SKM-1 treated with dmso at 0.1 percent for 144 hours (cell line): ENCODE measurements around the gene RAC2.
"Not testable (repeated sequence)": the region's sequence is repeated elsewhere in the genome, so short reads cannot be mapped to it uniquely, and the experiment has no call there.

Experiments used
- DNase-seq: peaks from one replicate; lab custom pipeline; 2025; ENCODE audit not compliant: unreplicated experiment; lab: John Stamatoyannopoulos, UW

The RAC2 gene

DNA sequence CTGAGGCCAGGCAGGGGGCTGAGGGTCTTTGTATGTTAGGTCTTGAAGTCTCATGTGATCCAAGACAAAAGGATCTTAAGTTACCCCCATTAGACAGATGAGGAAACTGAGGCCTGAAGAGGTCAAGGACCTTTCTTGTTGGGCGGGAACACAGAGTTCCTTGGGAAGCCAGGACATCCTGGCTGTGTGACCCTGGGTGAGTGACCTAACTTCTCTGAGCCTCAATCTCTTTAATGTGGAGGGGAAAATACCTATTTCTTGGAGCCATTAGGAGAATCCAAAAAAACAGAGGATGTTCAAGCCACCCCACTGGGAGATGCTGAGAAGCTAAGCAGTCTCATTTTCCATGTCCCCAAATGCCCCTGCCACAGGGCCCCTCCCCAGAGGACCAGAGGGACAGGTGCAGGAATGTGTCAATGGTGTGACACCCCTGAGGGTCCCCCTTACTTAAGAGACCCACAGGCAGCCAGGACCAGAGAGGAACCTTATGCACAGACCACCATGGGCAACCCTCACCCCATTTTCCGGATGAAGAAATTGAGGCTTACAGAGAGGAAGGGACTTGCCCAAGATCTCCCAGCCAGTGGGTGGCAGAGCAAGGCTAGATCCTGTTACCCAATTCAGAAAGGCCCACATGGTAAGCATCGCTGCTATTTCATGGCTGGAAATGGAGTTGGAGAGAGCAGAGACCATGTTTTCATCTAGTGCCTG, 8.0 kb downstream of the RAC2 start:
- no peak for DNase-seq

- DNase-seq = no peak
Measured at GRCh38 chr22:37234736-37235711, 9.0 kb downstream of the RAC2 start.

GRCh38 chr22:37233751-37234631, 10.1 kb downstream of the RAC2 start:
- DNase-seq = no peak

GRCh38 chr22:37233371-37233750, 10.7 kb downstream of the RAC2 start:
- DNase-seq = not testable (repeated sequence)

DNA sequence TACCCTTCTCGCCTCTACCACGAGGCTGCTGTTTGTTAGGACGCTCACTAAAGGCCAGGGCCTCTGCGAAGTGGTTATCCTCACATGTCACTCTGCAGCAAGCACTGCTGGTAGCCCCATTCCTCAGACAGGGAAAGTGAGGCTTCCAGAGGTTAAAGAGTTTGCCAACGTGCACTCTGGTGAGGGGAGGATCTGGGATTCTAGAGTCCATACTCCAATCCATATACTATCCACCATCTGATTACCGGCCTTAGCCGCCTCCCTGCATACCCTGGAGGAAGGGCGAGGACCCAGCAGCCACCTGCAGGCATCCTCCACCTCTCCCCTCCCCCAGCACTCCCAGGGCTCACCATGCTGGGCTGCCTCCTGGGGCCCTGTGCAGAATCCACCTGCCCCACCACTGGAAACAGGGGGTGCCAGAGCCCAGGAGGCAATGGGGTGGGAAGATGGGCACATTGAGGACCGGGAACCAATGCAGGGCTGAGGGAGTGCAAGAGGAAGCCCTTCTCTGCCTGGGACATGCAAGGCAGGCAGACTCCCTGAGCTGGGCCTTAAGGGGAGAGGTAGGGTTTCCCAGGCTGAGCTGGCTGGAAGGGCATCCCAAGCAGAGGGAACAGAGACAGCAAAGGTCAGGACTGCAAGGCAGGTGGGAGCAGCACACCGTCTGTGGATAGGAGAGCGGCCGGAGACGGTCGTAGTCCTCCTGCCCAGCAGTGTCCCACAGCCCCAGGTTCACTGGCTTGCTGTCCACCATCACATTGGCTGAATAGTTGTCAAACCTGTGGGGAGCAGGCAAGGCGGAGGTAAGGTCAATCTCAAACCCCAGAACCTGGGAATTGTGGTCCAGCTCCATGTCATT, 11.7 kb downstream of the RAC2 start:
- DNase-seq = no peak

DNA sequence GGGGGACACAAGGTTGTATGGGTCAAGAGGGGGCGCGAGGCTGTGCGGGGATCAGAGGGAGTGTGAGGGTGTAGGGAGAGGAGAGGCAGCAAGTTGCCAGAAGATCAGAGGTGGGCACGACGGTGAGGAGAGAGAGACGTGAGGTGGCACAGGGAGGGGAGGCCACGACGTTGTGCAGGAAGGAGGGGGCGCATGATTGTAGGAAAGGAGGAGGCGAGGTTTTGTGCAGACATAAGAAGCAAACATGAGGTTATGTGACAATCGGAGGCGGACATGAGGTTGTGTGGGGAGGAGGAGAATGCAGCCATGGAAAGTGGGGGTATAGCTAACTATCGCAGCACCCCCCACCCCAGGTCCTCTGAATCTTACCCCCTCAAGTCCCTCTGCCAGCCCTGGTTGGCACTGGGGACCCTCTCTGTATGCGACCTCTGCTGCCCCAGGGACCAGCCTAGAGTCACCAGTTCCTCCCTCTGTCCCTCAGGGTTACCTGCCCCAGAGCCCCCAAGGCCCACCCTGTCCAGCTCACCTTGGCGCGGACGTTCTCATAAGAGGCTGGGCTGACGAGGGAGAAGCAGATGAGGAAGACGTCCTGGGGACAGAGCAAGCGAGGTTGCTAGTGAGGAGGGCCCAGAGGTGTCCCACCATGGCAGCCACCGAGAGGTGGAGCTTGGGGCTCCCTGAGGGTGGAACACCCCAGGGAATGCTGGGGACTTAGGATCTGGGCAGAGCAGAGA, 12.5 kb downstream of the RAC2 start:
- no peak for DNase-seq

DNA sequence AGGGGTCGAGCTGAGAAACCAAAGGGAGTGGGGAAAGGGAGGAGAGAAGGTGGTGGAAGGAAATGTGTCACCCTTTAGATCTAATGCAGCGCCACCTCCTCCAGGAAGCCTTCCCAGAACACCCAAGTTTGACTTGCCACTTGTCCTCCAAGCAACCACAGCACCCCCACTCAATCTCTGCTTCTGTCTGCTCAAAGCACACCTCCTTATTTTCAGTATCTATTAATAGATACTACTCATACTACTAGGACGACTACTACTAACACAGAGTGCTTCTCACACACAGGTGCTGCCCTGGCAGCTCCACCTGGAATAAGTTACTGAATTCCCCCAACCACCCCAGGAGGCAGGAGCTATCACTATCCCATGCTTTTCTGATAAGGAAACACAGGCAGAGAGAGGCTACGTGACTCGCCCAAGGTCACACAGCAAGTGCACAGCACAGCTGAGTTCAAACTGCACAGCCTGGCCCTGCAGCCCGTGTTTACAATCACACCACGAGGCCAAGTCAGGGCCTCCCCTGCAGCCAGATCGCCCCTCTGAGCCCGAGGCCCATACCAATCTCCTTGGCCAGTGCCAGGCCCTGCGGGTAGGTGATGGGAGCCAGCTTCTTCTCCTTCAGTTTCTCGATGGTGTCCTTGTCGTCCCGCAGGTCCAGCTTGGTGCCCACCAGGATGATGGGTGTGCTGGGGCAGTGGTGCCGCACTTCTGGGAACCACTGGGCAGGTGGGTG, 13.2 kb downstream of the RAC2 start:
- no peak for DNase-seq

DNA sequence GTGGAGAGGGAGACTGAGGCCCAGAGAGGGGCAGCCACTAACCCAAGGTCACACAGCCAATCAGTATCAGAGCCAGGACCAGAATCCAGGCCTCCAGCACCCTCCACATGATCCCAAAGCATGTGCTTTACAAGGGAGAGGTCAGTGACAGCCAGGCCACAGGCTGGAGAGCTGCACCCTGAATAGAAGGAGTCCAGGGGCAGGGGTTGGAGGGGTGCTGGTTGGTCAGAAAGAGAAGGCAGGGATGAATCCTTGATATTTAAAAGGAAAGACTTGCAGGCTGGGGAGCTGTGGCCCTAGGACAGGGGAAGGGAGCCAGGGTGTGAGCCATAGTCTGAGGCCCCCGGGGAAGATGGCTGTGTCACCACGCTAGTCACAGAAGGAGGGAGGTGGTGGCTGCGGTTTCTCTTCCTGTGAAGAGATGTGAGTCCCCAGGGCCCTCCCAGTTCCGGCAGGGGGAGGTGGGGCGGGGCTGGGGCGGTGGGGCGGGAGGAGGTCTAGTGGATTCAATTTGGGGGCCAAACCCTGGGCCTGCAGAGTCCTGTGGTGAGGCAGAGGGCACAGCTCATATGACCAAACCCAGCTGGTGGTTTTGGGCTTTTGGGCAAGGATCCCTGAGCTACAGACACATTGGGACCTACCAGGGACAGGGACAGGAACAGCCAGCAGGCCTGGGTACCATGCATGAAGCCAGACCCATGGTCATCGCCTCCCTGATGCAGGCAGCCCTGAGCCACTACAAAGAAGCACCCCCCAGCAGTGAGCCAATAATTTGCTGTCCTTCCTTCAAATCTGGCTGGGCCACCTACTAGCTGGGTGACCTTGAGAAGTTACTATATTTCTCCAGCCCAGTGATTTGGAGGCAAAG, 14.0 kb downstream of the RAC2 start:
- DNase-seq = peak; percentile 20

DNA sequence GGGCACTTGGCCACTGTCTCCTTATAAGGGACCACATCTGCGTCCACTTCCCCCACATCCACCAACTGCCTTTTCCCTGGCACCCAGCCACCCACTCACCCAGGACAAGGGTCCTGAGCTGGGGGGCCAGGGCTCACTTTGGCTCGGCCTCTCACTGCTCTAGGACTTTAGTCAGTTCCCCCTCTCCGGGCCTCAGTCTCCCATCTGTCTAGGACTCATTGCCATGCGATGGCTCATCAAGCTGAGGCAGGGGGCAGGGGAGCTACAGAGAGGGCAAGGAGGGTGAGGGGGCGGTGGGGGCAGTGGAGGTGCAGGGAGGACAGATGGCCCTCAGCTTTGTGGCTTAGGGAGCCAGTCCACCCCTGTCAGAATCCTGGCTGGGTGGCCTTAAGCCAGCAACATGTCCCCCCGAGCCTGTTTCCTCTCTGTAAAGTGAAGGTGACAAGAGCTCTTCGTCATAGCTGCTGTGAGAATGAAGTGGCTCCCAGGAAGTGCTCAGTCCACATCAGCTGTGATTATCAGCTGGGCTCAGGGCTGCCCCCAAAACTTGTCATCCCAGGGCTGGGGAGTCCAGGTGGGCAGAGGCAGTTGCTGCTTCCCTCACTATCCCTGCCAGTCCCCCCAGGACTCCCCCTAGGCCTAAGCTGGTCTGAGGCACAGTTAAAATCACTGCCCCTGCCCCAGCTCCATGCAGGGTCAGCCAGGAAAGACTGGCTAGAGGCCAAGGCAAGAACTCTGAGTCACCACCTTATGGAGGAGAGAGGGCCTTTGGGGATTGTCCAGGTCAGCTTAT, 14.9 kb downstream of the RAC2 start:
- no peak for DNase-seq

DNA sequence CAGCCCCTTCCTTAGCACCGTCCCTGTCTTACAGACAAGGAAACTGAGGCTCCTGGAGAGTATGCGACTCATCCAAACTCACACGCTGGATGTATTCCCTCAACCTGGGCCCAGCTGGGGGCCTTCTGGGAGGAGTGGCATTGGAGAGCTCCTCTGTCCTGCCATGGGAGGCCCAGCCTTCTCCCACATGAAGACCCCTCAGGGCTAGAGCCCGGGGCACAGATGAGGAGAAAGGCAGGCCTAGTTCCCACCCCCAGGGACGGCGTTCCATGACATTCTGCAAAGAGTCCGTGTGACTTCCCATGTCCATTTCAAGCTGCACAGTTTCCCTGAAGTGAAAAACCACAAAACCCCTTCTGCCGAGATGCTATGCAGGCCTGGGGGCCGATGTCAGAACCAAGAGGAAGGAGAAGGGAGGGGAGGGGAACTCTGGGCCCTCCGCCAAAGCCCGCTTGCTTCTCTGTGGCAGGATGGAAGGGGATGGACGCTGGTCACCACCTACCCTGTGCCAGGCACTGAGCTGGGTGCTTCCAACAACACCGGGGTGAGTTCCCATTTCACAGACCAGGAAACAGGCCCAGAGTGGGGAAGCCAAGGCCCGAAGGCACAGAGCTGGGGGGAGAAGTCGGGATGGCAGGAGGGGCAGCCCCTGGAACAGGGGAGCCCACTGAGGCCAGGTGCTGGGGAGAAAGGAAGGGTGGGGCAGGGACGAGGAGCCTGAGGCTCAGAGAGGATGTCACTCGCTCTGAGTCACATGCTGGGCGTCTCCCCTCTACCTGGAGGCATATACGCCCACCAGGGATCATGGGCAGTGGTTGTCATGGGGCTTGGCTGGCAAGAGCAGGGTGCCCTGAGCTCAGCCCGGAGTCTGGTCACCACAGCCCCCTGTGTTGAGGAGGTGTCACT, 15.7 kb downstream of the RAC2 start:
- DNase-seq = no peak

GRCh38 chr22:37226514-37226913, 17.6 kb downstream of the RAC2 start:
- no peak for DNase-seq

DNA sequence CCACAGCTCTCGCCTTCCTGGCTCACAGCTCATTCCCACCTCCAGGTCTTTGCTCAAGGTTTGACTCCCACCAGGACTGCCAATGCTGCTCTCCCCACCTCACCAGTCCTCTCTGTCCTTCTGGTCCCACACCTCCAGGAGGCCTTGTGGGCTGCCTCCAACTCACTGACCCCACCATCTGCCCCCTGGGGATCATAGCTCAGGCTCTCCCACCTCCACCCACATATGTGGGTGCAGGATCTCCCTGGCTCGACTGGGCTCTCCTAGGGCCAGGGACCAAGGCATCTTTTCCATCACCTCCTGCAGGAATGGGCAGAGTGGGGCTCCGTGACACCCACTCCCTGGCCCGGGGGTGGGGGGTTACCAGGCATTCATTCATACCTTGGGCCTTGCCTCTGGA, 18.0 kb downstream of the RAC2 start:
- DNase-seq = no peak

DNA sequence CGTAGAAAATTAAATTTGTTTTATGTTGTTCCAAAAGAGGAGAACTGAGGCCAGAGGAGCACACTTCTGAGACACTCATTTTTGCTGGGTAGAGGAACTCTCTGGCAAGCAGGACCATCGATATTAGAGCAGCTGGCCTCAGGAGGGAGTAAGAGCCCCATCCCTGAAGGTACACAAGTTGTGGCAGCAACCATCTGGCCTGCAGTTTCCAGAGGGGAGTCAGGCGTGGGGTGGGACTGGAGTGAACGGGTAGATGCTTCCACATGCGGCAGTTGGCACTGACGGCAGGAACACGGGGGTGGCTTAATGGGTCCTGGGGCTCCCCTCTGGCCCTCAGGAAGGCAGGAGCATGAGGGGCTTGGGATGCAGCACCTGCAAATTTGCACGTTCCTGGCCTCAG, 18.6 kb downstream of the RAC2 start:
- DNase-seq = no peak

DNA sequence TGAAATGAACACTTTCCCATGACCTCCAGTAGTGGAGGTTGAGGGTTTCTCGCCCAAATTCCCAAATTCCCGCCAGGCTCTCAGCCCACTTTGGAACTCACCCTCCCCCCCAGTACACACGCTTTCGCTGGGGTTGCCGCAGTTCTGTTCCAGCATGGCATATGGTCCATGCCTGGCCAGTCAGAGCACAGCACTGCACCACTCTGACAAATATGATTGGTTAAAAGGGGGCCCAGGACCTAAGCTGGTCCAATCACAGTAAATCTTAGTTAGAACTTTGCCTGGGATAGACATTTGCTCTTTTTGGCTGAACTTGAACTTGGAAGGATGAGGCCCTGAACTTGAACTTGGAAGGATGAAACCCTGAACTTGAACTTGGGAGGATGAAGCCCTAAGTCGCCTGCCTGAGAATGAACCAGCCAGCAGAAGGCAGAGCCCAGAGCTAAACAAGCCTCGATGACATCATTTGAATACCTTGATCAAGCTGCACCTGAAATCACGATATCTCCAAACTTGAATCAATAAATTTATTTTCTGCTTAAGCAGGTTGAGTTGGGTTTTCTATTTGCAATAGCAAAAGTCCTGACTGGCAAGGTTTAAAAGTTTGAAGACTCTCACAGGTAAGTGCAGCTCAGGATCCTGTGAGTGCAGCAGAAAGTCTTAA, 19.2 kb downstream of the RAC2 start:
- DNase-seq = no peak

DNA sequence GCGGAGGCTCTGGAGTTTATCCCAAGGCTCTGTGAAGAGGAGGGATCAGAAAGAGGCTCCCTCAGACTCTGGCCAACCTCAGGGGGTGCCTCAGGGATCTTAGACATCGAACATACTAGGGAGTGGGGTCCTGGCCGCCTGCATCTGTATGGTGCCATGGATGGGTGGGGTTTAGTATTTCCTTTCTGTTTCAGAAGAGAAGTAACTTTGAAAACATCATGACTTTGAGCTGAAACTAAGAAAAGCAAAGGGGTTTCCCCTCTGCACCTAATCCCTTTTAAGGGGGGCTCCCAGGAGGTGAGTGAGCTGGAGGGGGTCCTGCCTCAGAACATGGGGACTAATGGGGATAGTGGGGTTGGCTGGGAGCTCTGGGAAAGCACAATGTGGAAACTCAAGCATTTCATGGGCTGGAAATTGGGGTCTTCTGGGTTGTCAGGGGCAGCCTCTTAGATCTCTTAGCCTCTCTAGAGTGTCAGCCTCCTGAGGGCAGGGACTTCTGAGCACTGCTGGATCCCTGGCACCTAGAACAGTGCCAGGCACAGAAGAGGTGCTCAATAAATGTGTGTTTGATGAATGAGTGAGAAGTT, 20.0 kb downstream of the RAC2 start:
- DNase-seq = no peak
